Right renal cortex interstitium (tissue), 3 donors: ENCODE measurements around the gene DGLUCY. TPM values are rescaled to one million over a fixed set of nuclear protein-coding genes. Genes with fewer than 3 reads are reported as not detected.
"Not testable (repeated sequence)": the region's sequence is repeated elsewhere in the genome, so short reads cannot be mapped to it uniquely, and the experiment has no call there.

Experiments
- DNase-seq, 3 donors: peaks; one replicate each; pipeline ENCODE4 v3.0.0-alpha.2; 2013; ENCODE audit warnings: low read depth in 3 of 3, low spot score in 2 of 3
- polyA plus RNA-seq, 3 donors: library from polyadenylated mRNA; unstranded; fragments of 120-200 nt; gene quantifications; one replicate each; pipeline ENCODE4 v1.2.1, GENCODE V29; 2013; ENCODE audit not compliant: insufficient read length in 3 of 3

Gene DGLUCY, protein sequence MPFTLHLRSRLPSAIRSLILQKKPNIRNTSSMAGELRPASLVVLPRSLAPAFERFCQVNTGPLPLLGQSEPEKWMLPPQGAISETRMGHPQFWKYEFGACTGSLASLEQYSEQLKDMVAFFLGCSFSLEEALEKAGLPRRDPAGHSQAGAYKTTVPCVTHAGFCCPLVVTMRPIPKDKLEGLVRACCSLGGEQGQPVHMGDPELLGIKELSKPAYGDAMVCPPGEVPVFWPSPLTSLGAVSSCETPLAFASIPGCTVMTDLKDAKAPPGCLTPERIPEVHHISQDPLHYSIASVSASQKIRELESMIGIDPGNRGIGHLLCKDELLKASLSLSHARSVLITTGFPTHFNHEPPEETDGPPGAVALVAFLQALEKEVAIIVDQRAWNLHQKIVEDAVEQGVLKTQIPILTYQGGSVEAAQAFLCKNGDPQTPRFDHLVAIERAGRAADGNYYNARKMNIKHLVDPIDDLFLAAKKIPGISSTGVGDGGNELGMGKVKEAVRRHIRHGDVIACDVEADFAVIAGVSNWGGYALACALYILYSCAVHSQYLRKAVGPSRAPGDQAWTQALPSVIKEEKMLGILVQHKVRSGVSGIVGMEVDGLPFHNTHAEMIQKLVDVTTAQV
- 10 to 100 TPM; 60.9 to 77.0 (median 72.6) TPM for polyA plus RNA-seq

DNA sequence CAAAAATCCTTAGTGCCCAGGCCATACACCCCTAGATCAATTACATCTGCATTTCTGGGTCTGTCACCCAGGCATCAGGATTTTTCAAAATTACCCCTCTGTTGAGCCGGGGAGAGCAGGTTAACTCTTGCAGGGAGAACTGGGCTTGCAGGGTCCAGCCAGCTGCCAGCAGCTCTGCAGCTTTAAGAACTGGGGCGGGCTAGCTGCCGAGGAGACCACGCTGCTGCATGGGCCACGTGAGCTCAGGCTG lies at the start of gene DGLUCY:
Gene DGLUCY, plus strand, starts transcription at position 245 of the 250 bp plus-strand sequence. CDS start 46,222 bp downstream, outside the sequence.
- DNase-seq = peak in 1 of 3 donors; percentile 63

GRCh38 chr14:91065266-91065665 lies 48.6 kb upstream of the DGLUCY start:
- DNase-seq = no peak

GRCh38 chr14:91067186-91067585 lies 46.7 kb upstream of the DGLUCY start:
- DNase-seq = no peak

DNA sequence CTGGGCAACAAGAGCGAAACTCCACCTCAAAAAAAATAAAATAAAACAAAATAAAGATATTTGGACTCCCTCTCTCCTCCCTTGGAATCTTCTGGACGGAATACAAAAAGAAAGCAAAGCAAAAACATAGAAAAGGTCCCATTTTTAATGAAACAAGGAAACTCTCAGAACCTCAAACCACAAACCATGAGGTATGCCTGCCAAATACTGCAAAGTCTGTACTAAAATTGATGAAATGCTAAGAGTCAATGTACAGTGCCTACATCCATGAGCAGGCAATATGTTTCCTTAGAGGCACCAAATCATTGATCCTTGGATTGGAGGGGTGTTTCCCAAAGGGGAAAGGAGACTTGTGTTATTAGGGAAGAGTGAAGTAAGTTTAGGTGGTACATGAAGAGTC lies 45.2 kb upstream of the DGLUCY start:
- no peak for DNase-seq

DNA sequence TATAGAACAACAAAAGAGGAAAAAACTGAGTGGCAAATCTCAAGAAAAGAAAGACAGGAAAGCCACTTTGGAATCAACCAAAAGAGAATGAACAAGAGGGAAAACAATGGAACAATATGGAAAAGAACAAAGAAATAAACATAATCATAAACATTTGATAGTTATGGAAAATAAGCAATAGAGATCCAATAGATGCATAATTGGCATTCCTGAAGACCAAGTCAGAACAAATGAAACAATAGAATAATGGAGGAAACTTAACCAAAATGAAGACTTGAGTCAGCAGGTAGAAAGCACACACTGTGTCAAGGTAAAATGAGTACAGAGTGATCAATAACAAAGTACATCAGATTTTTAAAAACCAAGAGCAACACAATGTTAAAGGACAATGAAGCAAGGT lies 43.3 kb upstream of the DGLUCY start:
- DNase-seq = no peak

DNA sequence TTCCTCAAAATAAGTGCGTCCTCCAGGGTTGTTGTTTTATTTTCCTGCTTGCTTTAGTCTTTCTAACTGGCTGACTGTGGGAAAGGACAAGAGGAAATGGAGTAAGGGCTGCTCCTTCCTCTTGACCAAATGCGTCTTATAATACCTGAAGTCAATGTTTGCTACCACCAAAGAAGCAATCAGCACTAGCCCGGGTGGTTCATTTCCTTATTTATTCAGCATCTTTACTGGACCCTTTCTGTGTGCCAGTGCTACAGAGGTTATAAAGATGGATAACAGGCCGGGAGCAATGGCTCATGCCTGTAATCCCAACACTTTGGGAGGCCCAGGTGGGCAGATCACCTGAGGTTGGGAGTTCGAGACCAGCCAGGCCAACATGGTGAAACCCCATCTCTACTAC lies 38.3 kb upstream of the DGLUCY start:
- DNase-seq = no peak

- no peak for DNase-seq
Measured at GRCh38 chr14:91078095-91078737, 35.7 kb upstream of the DGLUCY start.

- no peak for DNase-seq
Measured at GRCh38 chr14:91080071-91080470, 33.8 kb upstream of the DGLUCY start.

DNA sequence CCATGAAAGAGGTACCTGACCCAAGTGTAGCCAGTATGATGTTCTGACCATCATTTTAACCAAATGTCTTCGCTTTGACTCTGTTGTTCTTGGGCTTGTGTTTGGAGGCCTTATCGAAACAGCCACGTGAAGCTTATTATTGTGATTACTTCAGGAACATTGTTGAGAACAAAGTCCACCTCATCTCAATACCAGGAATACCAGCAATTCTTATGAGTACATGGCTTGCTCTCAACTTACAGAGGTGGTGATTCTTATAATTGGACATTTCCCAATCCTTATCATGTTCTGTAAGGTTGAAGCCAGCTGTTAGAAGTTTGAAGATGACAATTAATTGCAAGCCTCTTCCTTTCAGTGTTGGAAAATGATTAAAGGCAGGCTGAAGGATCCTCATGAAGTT lies 31.6 kb upstream of the DGLUCY start:
- DNase-seq = no peak

DNA sequence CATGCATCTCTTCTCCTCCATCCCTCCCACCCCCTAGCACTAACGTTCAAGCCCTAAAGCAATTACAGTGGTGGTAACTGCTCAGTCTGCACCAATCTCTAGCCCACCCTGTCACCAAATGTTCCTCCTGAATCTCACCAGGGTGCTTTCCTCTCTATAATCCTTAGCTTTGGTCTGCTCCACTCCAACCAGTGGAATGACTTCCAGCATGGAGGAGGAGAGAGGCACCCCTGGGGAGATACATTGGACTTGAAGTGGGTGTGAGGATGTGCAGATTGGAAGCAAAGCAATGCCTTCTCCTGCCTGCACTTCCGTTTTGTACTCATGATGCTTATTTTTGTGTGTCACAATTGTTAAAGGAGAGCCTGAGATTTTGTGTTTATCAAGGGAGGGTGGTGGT lies 29.4 kb upstream of the DGLUCY start:
- DNase-seq = no peak

- not testable (repeated sequence) for DNase-seq
Measured at GRCh38 chr14:91087470-91087869, 26.4 kb upstream of the DGLUCY start.

DNA sequence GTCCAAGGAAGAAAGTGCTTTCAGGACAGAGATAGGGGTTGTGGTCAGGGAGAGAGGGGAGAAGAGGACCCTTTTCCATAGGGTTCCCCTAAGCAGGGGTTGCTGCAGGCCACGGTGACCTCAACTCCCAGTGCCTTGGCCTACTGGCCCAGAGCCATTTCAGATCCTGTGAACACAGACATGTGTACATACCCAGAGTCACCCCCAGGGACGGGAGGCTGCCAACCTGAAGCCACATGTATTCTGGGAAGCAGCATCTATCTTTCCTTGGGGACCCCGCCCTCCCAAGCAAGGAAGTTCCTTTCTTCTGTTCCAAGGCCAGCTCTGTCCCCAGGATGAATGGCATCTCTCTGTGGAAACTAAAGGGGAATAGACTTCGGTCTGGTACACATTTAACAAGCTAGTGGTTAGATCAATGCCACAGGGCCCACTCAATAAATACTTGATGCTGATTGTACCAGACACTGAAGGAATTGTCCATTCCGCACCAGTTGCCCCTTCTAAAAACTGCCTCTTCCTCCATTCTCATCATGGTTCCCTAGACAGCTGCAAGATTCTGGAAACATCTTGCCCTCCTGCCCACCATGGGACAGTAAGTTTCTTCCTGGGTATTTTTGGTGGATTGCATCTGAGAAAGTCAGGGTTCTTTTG lies 25.2 kb upstream of the DGLUCY start:
- no peak for DNase-seq

DNA sequence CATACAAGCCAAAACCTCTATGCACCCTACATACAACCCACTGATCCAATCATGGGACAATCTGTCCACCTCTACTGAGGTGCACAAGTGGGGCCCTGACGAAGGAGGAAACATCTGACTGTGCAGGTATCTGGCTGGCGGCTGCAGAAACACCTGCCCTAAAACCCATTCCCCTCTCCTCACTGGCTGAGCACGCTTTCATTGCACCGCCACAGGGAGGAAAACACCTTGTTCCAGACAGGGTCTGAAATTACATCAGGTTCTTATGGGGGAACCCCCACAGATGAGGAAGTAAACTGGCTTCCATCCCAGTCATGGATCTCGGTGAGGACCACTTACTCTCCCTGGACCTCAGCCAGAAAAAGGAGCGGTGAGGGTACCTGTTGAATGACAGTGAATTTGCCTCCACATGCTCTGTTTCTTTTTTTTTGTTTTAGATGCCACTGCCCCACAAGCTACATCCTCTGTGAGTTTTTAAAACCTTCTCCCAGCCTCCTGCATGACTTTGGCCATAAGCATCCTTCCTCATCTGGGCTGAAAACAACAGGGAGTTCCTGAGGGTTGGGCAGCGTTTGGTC lies 23.8 kb upstream of the DGLUCY start:
- no peak for DNase-seq

DNA sequence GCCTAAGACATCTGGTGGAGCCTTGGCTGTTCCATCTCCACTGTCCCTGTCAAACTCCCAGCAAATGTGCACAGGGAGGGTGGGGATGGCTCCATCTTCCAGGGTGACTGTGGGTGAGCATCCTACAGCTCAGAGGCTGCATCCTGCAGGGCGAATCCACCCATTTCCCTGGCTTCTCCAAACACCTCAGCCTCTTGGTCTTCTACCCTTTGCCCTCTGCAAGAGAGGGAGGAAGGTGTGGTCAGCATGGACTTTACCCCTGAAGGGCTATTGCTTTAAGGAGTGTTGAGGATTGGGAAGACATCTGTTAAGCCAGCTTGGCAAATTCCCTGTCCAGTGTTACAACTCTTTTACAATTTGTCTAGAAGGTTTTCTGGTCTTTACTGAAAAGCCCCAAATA lies 23.1 kb upstream of the DGLUCY start:
- no peak for DNase-seq

DNA sequence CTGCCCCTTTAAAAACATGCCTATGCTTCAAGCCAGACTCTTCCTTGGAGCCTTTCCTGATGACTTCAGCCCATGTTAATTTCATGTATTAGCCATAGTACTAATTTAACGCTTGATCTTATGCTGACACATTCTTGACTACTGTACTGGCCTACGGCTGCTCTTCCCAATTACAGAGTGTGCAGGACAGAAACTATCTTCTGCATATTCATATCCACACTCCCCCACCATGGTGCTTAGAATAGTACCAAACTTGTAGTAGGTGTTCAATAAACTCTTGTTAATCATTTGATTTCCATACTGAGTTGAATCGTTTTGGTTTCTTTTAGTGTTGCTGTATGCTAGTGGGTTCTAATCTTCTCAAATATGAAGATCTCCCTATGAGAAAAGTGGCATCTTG lies 21.8 kb upstream of the DGLUCY start:
- DNase-seq = no peak

DNA sequence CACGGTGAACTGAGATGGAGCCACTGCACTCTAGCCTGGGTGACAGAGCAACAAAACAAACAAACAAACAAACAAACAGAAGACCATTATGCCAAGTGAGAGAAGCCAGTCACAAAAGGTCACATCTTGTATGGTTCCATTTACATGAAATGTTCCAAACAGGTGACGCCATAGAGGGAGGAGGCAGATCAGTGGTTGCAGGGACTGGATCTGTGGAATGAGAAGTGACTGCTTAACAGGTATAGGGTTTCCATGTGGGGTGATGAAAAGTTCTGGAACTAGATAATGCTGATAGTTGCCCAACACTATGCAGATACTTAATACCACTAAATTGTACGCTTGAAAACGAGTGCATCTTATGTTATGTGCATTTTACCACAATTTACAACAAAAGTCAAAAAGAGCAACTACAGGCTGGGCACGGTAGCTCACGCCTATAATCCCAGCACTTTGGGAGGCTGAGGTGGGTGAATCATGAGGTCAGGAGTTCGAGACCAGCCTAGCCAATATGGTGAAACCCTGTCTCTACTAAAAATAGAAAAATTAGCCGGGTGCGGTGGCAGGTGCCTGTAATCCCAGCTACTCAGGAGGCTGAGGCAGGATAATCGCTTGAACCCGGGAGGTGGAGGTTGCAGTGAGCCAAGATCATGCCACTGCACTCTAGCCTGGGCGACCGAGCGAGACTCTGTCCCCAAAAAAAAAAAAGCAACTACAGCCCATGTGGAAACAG lies 20.0 kb upstream of the DGLUCY start:
- DNase-seq = not testable (repeated sequence)

DNA sequence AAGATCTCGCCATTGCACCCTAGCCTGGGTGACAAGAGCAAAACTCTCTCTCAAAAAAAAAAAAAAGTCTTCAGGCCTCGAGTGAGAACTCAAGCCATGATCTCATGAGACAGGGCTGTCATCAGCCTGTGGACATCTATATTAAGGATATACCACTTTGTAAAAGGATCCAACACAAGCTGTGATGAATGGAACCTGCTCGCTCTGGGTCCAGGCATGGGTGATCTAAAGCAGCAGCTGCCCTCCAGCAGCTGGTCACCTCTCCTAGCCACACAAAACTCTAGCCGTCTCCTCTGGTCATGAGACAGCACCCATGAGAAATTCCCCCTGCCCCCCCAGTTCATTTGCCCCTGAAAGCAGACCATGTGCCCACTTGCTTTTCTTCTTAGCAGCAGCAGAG lies 19.1 kb upstream of the DGLUCY start:
- no peak for DNase-seq

DNA sequence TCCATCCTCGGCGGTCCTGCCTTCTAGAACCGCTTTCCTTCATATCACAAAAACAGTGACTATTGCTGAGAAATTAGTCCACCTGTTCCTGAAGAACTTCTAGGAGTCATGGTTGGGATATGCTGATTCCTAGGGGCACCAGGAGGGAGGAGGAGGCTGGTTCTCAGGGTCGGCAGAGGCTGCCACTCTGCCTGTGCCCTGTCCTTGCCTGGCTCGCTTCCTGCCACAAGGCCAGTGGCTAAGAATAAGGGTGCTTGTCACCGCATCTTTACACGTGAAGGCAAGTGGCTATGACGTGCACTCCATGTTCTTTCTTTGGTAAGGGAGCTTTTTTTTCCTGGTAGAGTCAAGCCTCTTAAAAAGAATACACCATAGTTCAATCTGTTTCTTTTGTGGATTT lies 18.7 kb upstream of the DGLUCY start:
- DNase-seq = no peak

DNA sequence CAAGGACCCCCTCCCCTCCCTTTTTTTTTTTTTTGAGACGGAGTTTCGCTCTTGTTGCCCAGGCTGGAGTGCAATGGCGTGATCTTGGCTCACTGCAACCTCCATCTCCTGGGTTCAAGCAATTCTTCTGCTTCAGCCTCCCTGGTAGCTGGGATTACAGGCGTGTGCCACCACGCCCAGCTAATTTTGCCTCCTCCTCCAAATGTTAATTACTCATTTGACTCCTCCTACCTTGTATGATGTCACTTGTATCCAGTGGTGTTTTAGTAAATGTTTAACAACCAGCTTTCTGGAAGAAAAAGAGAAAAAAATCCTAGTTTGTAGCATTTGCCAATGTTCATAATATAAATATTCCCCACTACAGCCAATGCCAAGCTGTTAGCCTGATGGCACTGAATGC lies 16.2 kb upstream of the DGLUCY start:
- DNase-seq = not testable (repeated sequence)

DNA sequence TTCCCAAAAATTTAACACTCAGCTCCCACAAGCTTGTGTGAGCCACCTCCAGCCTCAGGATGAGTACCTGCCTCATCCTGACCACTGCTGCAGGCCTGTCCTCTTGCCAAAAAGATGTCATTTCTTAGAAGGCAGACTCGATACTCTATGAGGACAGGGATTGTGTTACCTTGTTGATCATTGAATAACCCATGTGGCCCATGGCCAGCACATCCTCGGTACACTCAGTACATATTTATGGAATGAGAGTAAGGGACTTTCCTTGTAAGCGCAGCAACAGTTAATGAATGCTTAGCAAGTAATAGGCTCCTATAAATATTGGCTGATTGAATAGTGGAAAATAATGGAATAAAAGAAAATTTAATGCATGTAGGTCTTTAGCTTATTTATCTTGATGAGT lies 15.3 kb upstream of the DGLUCY start:
- DNase-seq = no peak

- no peak for DNase-seq
Measured at GRCh38 chr14:91100102-91100501, 13.8 kb upstream of the DGLUCY start.
